GM12878 (cell line): ENCODE measurements around the gene CAV2. TPM values are rescaled to one million over a fixed set of nuclear protein-coding genes. Genes with fewer than 3 reads are reported as not detected.

Experiments used
- ATAC-seq: fragments of 200-7000 bp; cut with Tn5 transposase; 3 replicates; pipeline ENCODE4 v1.9.1; 2020; ENCODE audit warnings: mild to moderate bottlenecking, moderate library complexity
- BruUV-seq: library from RNA; stranded (reverse); fragments of 400-500 nt; replicated peaks from 2 replicates; lab custom pipeline; 2021; lab: Mats Ljungman, UMichigan
- CTCF ChIA-PET: fragments of 300-600 bp; sonication (Branson Sonifier 250); formaldehyde crosslinking; extraction: SDS; loops from one replicate; lab custom pipeline; 2021; ENCODE audit warnings: inconsistent platforms; lab: Yijun Ruan, JAX
- POLR2A ChIA-PET: fragments of 350-600 bp; formaldehyde crosslinking; extraction: SDS; loops from one replicate; lab custom pipeline; 2021; ENCODE audit warnings: inconsistent platforms; lab: Charles Lee
- RAD21 ChIA-PET: fragments of 300-600 bp; sonication (Branson Sonifier 250); formaldehyde crosslinking; loops from one replicate; lab custom pipeline; 2023; ENCODE audit warnings: antibody characterized with exemption; ENCODE audit not compliant: unreplicated experiment; lab: Charles Lee
- SMC1A ChIA-PET: fragments of 300-600 bp; sonication (Branson Sonifier 250); formaldehyde crosslinking; loops from one replicate; lab custom pipeline; 2023; ENCODE audit not compliant: unreplicated experiment, uncharacterized antibody; lab: Charles Lee
- DNase-seq: peaks from one replicate; pipeline ENCODE4 v3.0.0-alpha.2; 2011; ENCODE audit warnings: low read depth, low spot score
- FAIRE-seq: peaks from 3 replicates; lab custom pipeline; 2011; peaks lifted over from hg19 to GRCh38; lab: Jason Lieb, UNC
- H2AFZ ChIP-seq: 2 replicates; pipeline ENCODE4 v1.6.0; 2011; ENCODE audit warnings: low read depth, low read length, control low read depth; ENCODE audit not compliant: control insufficient read depth
- H3K27ac ChIP-seq: 2 replicates; pipeline ENCODE4 v1.5.1; 2011; ENCODE audit warnings: control low read depth; ENCODE audit not compliant: control insufficient read depth, insufficient read depth
- H3K27me3 ChIP-seq, 2 experiments: replicated peaks in 1 of 2; 2 replicates each; pipeline versions ENCODE4 v1.6.0 to v1.6.1; 2011; ENCODE audit warnings: low read length in 1 of 2; ENCODE audit not compliant: control insufficient read depth in 2 of 2, insufficient read depth in 2 of 2
- H3K36me3 ChIP-seq, 2 experiments: 2 replicates each; pipeline ENCODE4 v1.5.1; 2011; ENCODE audit warnings: low read length in 1 of 2; ENCODE audit not compliant: control insufficient read depth in 2 of 2, insufficient read depth in 2 of 2
- H3K4me1 ChIP-seq: 2 replicates; pipeline ENCODE4 v1.6.1; 2011; ENCODE audit warnings: mild to moderate bottlenecking, low read length, moderate library complexity, mixed read lengths; ENCODE audit not compliant: control insufficient read depth, insufficient read depth
- H3K4me2 ChIP-seq: 2 replicates; pipeline ENCODE4 v1.6.0; 2011; ENCODE audit warnings: control low read depth; ENCODE audit not compliant: control insufficient read depth, insufficient read depth
- H3K4me3 ChIP-seq: fragments of 200-600 bp; sonication (generic); 2 replicates; pipeline ENCODE4 v1.5.1; 2016
- H3K79me2 ChIP-seq: 2 replicates; pipeline ENCODE4 v1.6.0; 2011; ENCODE audit warnings: low read length; ENCODE audit not compliant: control insufficient read depth, insufficient read depth
- H3K9ac ChIP-seq: 2 replicates; pipeline ENCODE4 v1.8.0; 2011; ENCODE audit warnings: low read length, control low read depth, mixed read lengths; ENCODE audit not compliant: control insufficient read depth, insufficient read depth
- H3K9me3 ChIP-seq: replicated peaks from 3 replicates; pipeline ENCODE4 v1.5.1; 2011; ENCODE audit warnings: mild to moderate bottlenecking, low read length; ENCODE audit not compliant: control insufficient read depth, insufficient read depth
- H4K20me1 ChIP-seq: 2 replicates; pipeline ENCODE4 v1.6.0; 2011; ENCODE audit not compliant: control insufficient read depth, insufficient read depth
- ATF7 ChIP-seq: fragments of 450-650 bp; IDR thresholded peaks from 2 replicates; pipeline ENCODE4 v1.6.1; 2016; ENCODE audit warnings: low read depth, mild to moderate bottlenecking
- ETV6 ChIP-seq, 2 experiments: fragments of 450-650 bp in 1 of 2; IDR thresholded peaks in 1 of 2; conservative IDR thresholded peaks in 1 of 2; 2 replicates each; pipeline ENCODE4 v1.6.1; 2014; ENCODE audit warnings: antibody characterized with exemption in 1 of 2, borderline replicate concordance in 1 of 2, low read depth in 1 of 2, mild to moderate bottlenecking in 1 of 2, moderate library complexity in 1 of 2
- HDGF ChIP-seq: fragments of 450-650 bp; IDR thresholded peaks from 2 replicates; pipeline ENCODE4 v1.6.1; 2016; ENCODE audit warnings: antibody characterized with exemption
- MTA2 ChIP-seq: fragments of 450-650 bp; IDR thresholded peaks from 2 replicates; pipeline ENCODE4 v1.6.1; 2016; ENCODE audit warnings: low read depth, mild to moderate bottlenecking, moderate library complexity
- MYC ChIP-seq: IDR thresholded peaks from 2 replicates; pipeline ENCODE4 v1.6.1; 2011; ENCODE audit warnings: mild to moderate bottlenecking, low read length, moderate library complexity, inconsistent platforms; ENCODE audit not compliant: insufficient read depth, insufficient replicate concordance, insufficient read length, severe bottlenecking
- NFYA ChIP-seq: IDR thresholded peaks from 2 replicates; pipeline ENCODE4 v1.6.1; 2011; ENCODE audit warnings: low read depth, mild to moderate bottlenecking, low read length, improper control_type of control experiment, borderline replicate concordance
- PKNOX1 ChIP-seq: fragments of 450-650 bp; IDR thresholded peaks from 2 replicates; pipeline ENCODE4 v1.6.1; 2016; ENCODE audit warnings: mild to moderate bottlenecking
- POLR2A ChIP-seq: IDR thresholded peaks from 2 replicates; pipeline ENCODE4 v1.6.1; 2011; ENCODE audit warnings: low read depth, mild to moderate bottlenecking, low read length
- RB1 ChIP-seq: fragments of 450-650 bp; formaldehyde crosslinking; IDR thresholded peaks from 2 replicates; pipeline ENCODE4 v1.6.1; 2017; ENCODE audit warnings: mild to moderate bottlenecking, borderline replicate concordance
- SREBF1 ChIP-seq: IDR thresholded peaks from 2 replicates; pipeline ENCODE4 v1.6.1; 2012; ENCODE audit warnings: mild to moderate bottlenecking, low read length
- ZNF622 ChIP-seq: fragments of 450-650 bp; IDR thresholded peaks from 2 replicates; pipeline ENCODE4 v1.6.1; 2017; ENCODE audit warnings: mild to moderate bottlenecking, inconsistent platforms
- WGBS: methylation state at CpG from one replicate; pipeline ENCODE4 v1.1.6; 2016; ENCODE audit warnings: low lambda C conversion rate; ENCODE audit not compliant: insufficient replicate concordance, insufficient coverage; ENCODE audit errors: missing lambda C conversion rate; 5-methylcytosine and 5-hydroxymethylcytosine counted together
- in situ Hi-C: fragments of 300-500 bp; cut with MboI; formaldehyde crosslinking; loops from 9 replicates; pipeline ENCODE4 v1.14.3; 2018; ENCODE audit warnings: mixed read lengths
- intact Hi-C: fragments of 100-400 bp; cut with micrococcal nuclease; formaldehyde crosslinking; loops from one replicate; pipeline ENCODE4 v1.14.2; 2022; ENCODE audit not compliant: unreplicated experiment
- polyA plus RNA-seq, 11 experiments: library from polyadenylated mRNA; depleted of rRNA in 4 of 11; unstranded in 6 of 11; stranded (reverse) in 5 of 11; fragments of >200 nt; fragmentation: Nextera tagmentation in 4 of 11; fragmentation: Illumina TruSeq in 1 of 11; extraction: Ambion mirVana in 4 of 11; extraction: Trizol in 1 of 11; gene quantifications; 1 replicate in 1 of 11; 2 replicates in 10 of 11; pipeline versions ENCODE4 v1.2.1 to v1.2.3, GENCODE V29; 2011 to 2016; ENCODE audit warnings: inconsistent platforms in 2 of 11, missing spikeins in 2 of 11, low read depth in 1 of 11
- total RNA-seq, 4 experiments: library from RNA; depleted of rRNA in 3 of 4; stranded (reverse); fragments of >200 nt in 3 of 4; fragmentation: Illumina TruSeq in 1 of 4; extraction: Trizol in 1 of 4; gene quantifications; 2 replicates each; pipeline versions ENCODE4 v1.2.1 to v1.2.3, GENCODE V29; 2013 to 2021
- TF ChIP-seq, protein P1 (sequence below): IDR thresholded peaks from 2 replicates; pipeline ENCODE4 v1.6.1; 2012; ENCODE audit warnings: low read depth, low read length, improper control_type of control experiment

The CAV2 gene
- total and polyA plus RNA-seq, 10 of the 15 experiments (the other 5 are each of a cell fraction or from before 2014, with no cell fraction given) = 0.77 to 11.4 (median 2.5) TPM

GRCh38 chr7:116542618-116543017 lies 43.1 kb downstream of the CAV2 start:
- BruUV-seq = no TSS peak
- ChIA-PET RAD21 (no interaction called here), SMC1A (interaction anchor here (1.3 kb wide), 1 partner anchor 9 kb away, joined by 3 read pairs; no protein-coding TSS in a partner anchor), POLR2A (no interaction called here), CTCF (interaction anchor here (0.5 to 2.9 kb wide), 4 partner anchors 13 to 40 kb away, joined by 3 to 10 read pairs (median 3); partner anchors contain the start of gene CAV1)
- no peak overlapping the region for H3K27ac ChIP-seq
- no peak overlapping the region for H3K4me2 ChIP-seq
- no peak overlapping the region for H3K9ac ChIP-seq
- FAIRE-seq (no peak), DNase-seq (no peak), ATAC-seq (no peak)
- H3K36me3 ChIP-seq = no peaks in the 10 kb centered on the region
- no peak overlapping the region for H3K4me3 ChIP-seq
- H2AFZ ChIP-seq = no peak overlapping the region
- H3K79me2 ChIP-seq = no peaks in the 10 kb centered on the region
- no peak for TF ChIP-seq ZNF622
- TF ChIP-seq HDGF = no peak
- no peak for TF ChIP-seq SREBF1
- H3K27me3 ChIP-seq = no peaks in the 10 kb centered on the region
- 70% methylated on average over 2 of the region's 2 CpGs for WGBS
- in situ Hi-C loops = no loop called here
- H3K9me3 ChIP-seq = peaks cover under 1% of the 10 kb centered on the region; the same call in 2 of the 3 replicates
- H3K4me1 ChIP-seq = 0 out of 2 replicates have a peak, but pooled peaks cover 4% of the 10 kb centered on the region
- intact Hi-C loops = no loop called here
- no peaks in the 10 kb centered on the region for H4K20me1 ChIP-seq

GRCh38 chr7:116543664-116544063 lies 44.1 kb downstream of the CAV2 start:
- ChIA-PET POLR2A (no interaction called here), CTCF (interaction anchor here (2.9 kb wide), 1 partner anchor 18 kb away, joined by 10 read pairs; the partner anchor contains the start of gene CAV1), RAD21 (interaction anchor here (1.7 kb wide), 1 partner anchor 45 kb away, joined by 5 read pairs; no protein-coding TSS in a partner anchor), SMC1A (interaction anchor here (0.5 to 0.6 kb wide), 2 partner anchors 14 to 37 kb away, joined by 3 read pairs; no protein-coding TSS in a partner anchor)
- Histone ChIP-seq H3K4me3 (no peak overlapping the region), H3K27ac (no peak overlapping the region), H3K9me3 (no peaks in the 10 kb centered on the region; the same call in 2 of the 3 replicates), H3K79me2 (no peaks in the 10 kb centered on the region), H2AFZ (peak overlapping the region; percentile 28; the same call in 1 of the 2 replicates), H3K36me3 (no peaks in the 10 kb centered on the region), H3K4me2 (no peak overlapping the region), H4K20me1 (no peaks in the 10 kb centered on the region), H3K9ac (no peak overlapping the region), H3K4me1 (peaks cover 12% of the 10 kb centered on the region), H3K27me3 (no peaks in the 10 kb centered on the region)
- DNase-seq (no peak), FAIRE-seq (no peak), ATAC-seq (no peak)
- intact Hi-C loops = no loop called here
- in situ Hi-C loops = no loop called here
- 48% methylated on average over 2 of the region's 2 CpGs for WGBS
- TF ChIP-seq RB1 (no peak), ETV6 (conservative IDR thresholded peaks at IDR 0.05 in 1 of 2, IDR thresholded peaks at IDR 0.05 in 1 of 2; ENCODE audit: borderline replicate concordance in 1 of 2, low read depth in 1 of 2) (no peak), ATF7 (peak; percentile 39; the same call in 1 of the 2 replicates), MTA2 (no peak), POLR2A (no peak), NFYA (no peak), PKNOX1 (peak; percentile 21; the same call in 1 of the 2 replicates), MYC (no peak)
- TF ChIP-seq, protein P1, sequence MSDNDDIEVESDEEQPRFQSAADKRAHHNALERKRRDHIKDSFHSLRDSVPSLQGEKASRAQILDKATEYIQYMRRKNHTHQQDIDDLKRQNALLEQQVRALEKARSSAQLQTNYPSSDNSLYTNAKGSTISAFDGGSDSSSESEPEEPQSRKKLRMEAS = no peak
- no TSS peak for BruUV-seq
